Dedifferentiated amniotic fluid mesenchymal stem cell (primary cell): ENCODE measurements around the gene LRFN4.

Experiments
- DNase-seq: peaks from one replicate; pipeline ENCODE4 v3.0.0-alpha.2; 2016; ENCODE audit errors: extremely low spot score

LRFN4 gene

GRCh38 chr11:66845143-66845875 is 11.6 kb upstream of the LRFN4 start:
- no peak for DNase-seq

- DNase-seq: no peak
Measured at GRCh38 chr11:66845876-66846212, 11.0 kb upstream of the LRFN4 start.

- DNase-seq: no peak
Measured at GRCh38 chr11:66846671-66847091, 10.2 kb upstream of the LRFN4 start.

GRCh38 chr11:66847461-66848232 is 9.2 kb upstream of the LRFN4 start:
- no peak for DNase-seq

- no peak for DNase-seq
Measured at GRCh38 chr11:66848671-66849500, 8.0 kb upstream of the LRFN4 start.

- no peak for DNase-seq
Measured at GRCh38 chr11:66849501-66850234, 7.2 kb upstream of the LRFN4 start.

- DNase-seq: no peak
Measured at GRCh38 chr11:66850235-66850587, 6.7 kb upstream of the LRFN4 start.

- no peak for DNase-seq
Measured at GRCh38 chr11:66850588-66851238, 6.2 kb upstream of the LRFN4 start.

GRCh38 chr11:66851239-66851596 is 5.6 kb upstream of the LRFN4 start:
- DNase-seq: no peak

GRCh38 chr11:66851698-66852465 is 5.0 kb upstream of the LRFN4 start:
- DNase-seq: no peak

- DNase-seq: no peak
Measured at GRCh38 chr11:66852466-66853241, 4.2 kb upstream of the LRFN4 start.

- no peak for DNase-seq
Measured at GRCh38 chr11:66853242-66854229, 3.3 kb upstream of the LRFN4 start.

GRCh38 chr11:66854231-66854661 is 2.6 kb upstream of the LRFN4 start:
- no peak for DNase-seq

- DNase-seq: no peak
Measured at GRCh38 chr11:66854729-66855211, 2.1 kb upstream of the LRFN4 start.

GRCh38 chr11:66855574-66856495 is 1.0 kb upstream of the LRFN4 start:
- peak; percentile 85 for DNase-seq

- no peak for DNase-seq
Measured at GRCh38 chr11:66857234-66857926, 516 bp downstream of the LRFN4 start.

- DNase-seq: no peak
Measured at GRCh38 chr11:66857927-66858185, 992 bp downstream of the LRFN4 start.
